Measurements from ENCODE around the gene SGSM2. TPM values are rescaled to one million over a fixed set of nuclear protein-coding genes. Genes with fewer than 3 reads are reported as not detected.

SGSM2 gene
- total RNA-seq, 1 donor, result 29.8 TPM

- TF ChIP-seq CTCF (IDR thresholded peaks at IDR 0.05; ENCODE audit: insufficient read depth, low read depth, low read length), result no peak
- no peak overlapping the region for H3K4me3 ChIP-seq (ENCODE audit: low read depth, low read length)
These were observed 38.8 kb downstream of the SGSM2 start for GRCh38 chr17:2376107-2376506.

GRCh38 chr17:2377659-2378058 lies 40.4 kb downstream of the SGSM2 start:
- no peak for TF ChIP-seq CTCF (IDR thresholded peaks at IDR 0.05; ENCODE audit: insufficient read depth, low read depth, low read length)
- no peak overlapping the region for H3K4me3 ChIP-seq (ENCODE audit: low read depth, low read length)
- DNase-seq (ENCODE audit: low read depth), result no peak

More at GRCh38 chr17:2376107-2376506, 38.8 kb downstream of the SGSM2 start:
- no peak for DNase-seq (ENCODE audit: low read depth)

- no peak for DNase-seq (ENCODE audit: low read depth)
These were observed 41.6 kb downstream of the SGSM2 start for GRCh38 chr17:2378905-2379304.

GRCh38 chr17:2379489-2380225 lies 42.4 kb downstream of the SGSM2 start:
- H3K4me3 ChIP-seq (ENCODE audit: low read depth, low read length), result no peak overlapping the region
- TF ChIP-seq CTCF (IDR thresholded peaks at IDR 0.05; ENCODE audit: insufficient read depth, low read depth, low read length), result no peak
- no peak for DNase-seq (ENCODE audit: low read depth)

More at GRCh38 chr17:2378905-2379304, 41.6 kb downstream of the SGSM2 start:
- TF ChIP-seq CTCF (IDR thresholded peaks at IDR 0.05; ENCODE audit: insufficient read depth, low read depth, low read length), result no peak
- no peak overlapping the region for H3K4me3 ChIP-seq (ENCODE audit: low read depth, low read length)

- DNase-seq (ENCODE audit: low read depth), result no peak
- no peak overlapping the region for H3K4me3 ChIP-seq (ENCODE audit: low read depth, low read length)
- no peak for TF ChIP-seq CTCF (IDR thresholded peaks at IDR 0.05; ENCODE audit: insufficient read depth, low read depth, low read length)
These were observed 43.1 kb downstream of the SGSM2 start for GRCh38 chr17:2380226-2380922.

- no peak for TF ChIP-seq CTCF (IDR thresholded peaks at IDR 0.05; ENCODE audit: insufficient read depth, low read depth, low read length)
- no peak for DNase-seq (ENCODE audit: low read depth)
- H3K4me3 ChIP-seq (ENCODE audit: low read depth, low read length), result no peak overlapping the region
These were observed 43.8 kb downstream of the SGSM2 start for GRCh38 chr17:2380950-2381649.

All from fibroblast of villous mesenchyme (primary cell).